Femur (tissue), 1 donor: Measurements from ENCODE around the gene PRPF8.

Experiments used
- DNase-seq: peaks from one replicate; pipeline ENCODE4 v3.0.0-alpha.2; 2017

The PRPF8 gene

GRCh38 chr17:1624650-1625049 is 60.0 kb downstream of the PRPF8 start:
- no peak for DNase-seq

DNA sequence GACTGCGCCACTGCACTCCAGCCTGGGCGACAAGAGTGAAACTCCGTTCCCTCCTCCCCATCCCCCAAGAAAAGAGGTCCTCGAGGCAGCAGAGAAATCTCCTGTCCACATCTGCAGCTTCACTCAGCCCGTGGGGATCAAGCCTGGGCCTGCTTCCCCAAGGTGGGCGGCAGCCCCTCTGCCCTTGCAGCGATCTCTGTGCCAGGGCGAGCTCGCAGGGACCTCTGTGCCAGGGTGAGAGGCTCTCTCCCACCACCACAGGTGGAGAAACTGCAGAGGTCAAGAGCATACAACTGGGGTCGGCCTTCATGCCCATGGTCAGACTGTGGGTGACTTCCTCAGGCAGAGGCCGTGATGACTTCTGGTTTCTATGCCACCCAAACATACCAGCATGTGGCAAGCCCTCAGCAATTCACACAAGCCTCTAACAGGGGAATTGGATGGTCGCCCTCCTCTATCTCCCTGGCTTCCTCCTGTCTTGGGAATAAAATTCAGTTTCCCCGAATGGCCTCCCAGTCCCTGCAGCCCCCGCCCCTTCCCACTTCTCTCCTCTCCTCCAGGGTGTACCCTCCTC is 61.5 kb downstream of the PRPF8 start:
- no peak for DNase-seq

GRCh38 chr17:1621273-1621954 is 63.3 kb downstream of the PRPF8 start:
- no peak for DNase-seq

DNA sequence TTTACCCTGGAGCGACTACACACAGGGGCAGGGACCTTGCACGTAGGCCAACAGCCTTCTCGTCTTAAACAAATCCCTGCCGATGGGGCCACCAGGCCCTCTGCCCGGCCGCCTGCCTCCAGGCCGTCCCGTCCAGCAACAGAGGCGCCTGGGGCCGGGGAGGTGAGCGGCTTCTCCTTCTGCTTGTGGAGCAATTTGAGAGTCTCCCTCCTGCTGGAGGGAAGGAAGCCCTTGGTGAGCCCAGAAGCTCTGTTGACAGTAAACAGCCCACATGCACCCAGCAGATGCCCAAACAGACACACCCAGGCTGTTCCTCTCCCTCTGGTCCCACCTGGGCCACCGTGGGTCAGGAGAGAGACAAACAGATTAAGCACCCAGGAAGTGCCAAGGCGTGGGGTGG is 64.2 kb downstream of the PRPF8 start:
- no peak for DNase-seq

DNA sequence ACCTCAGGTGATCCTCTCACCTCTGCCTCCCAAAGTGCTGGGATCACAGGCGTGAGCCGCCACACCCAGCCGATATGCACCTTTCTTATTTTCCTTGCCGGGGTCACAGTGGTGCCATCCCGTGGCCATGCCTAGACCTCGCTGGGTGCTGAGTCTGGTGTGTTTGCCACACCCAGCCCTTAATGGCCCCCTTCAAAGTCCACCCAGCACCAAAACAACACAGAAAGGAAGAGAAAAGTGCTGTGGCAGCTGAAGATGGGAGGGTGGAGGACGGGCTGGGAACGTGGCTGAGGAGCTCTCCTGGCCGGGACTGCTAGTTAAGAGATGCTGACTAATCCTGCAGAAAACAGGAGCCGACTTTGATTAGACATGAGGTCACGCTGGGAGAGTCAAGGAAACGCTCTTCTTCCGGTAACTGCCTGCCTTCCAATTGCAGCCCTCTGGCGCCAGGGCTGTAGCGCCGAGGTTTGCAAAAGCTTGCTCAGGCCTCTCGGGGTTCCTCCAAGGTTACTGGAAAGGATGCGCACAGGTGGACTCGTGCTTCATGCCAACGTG is 67.0 kb downstream of the PRPF8 start:
- DNase-seq: no peak

- DNase-seq: no peak
Observed at GRCh38 chr17:1616101-1616500, 68.6 kb downstream of the PRPF8 start.

- DNase-seq: no peak
Observed at GRCh38 chr17:1612400-1612799, 72.3 kb downstream of the PRPF8 start.

DNA sequence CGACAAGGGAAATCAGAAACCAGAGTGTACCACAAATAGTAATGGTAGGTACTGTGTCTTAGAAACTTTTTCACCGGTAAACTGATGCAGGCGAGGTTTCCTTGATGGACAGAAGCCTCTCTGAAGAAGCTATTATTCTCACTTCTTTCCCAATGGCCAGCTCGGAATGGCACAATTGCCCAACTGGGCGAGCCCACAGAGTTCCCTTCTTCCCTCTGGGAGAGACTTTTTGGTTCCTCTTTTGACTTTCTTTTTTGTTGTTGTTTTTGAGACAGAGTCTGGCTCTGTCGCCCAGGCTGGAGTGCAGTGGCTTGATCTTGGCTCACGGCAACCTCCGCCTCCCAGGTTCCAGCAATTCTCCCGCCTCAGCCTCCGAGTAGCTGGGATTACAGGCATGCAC is 73.0 kb downstream of the PRPF8 start:
- DNase-seq: no peak

DNA sequence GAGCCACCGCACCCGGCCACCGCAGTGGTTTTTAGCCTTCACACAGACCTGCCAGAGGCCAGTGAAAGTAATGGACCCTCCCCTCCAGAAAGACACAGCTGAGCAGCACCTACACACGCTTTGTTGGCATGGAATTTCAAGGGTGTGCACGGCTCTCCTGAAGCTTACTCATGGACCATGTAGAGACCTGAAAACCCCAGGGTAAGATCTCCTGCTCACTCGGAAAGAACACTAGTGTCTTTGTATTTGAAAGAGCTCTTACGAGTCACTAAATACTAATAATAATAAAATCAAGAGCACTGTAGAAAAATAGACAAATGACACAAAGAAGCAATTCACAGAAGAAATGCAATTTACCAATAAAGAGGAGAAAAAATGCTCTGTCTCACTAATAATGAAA is 76.0 kb downstream of the PRPF8 start:
- no peak for DNase-seq

- no peak for DNase-seq
Observed at GRCh38 chr17:1607971-1608320, 76.7 kb downstream of the PRPF8 start.

- no peak for DNase-seq
Observed at GRCh38 chr17:1606352-1606985, 78.2 kb downstream of the PRPF8 start.

DNA sequence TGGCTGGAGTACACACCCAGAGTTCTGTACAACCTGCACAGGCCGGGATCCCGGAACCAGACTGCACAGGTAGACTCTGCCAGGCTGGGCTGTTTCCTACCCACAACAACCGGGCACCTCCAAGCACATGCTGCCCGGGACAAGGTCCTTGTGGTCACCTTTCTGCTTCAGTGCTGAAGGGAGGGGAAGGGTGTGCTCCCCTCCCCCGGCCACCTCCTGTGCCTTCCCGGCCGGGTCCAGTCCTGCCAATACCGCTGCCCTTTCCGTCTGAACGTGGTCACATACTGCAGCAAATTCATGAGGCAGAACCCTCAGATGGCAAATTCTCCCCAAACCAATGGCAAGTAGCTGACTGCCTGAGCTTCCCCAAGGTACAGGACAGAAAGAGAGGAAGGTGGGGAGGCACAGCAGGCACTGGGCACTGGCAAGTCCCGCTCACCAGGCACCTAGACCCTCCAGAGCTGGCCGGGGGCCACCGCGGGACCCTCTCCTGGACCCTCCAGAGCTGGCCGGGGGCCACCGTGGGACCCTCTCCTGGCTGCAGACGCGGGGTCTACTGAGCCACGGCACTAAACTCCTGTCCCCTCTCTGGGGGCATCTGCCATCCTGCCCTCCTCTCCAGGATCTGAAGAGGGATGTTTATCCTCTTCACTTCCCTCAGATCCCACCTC is 78.9 kb downstream of the PRPF8 start:
- no peak for DNase-seq

- DNase-seq: no peak
Observed at GRCh38 chr17:1604831-1605528, 79.7 kb downstream of the PRPF8 start.

GRCh38 chr17:1601571-1601970 is 83.1 kb downstream of the PRPF8 start:
- DNase-seq: no peak
